Measurements from ENCODE around the gene MITF.

MITF gene

GRCh38 chr3:69838217-69838616 is 99.0 kb downstream of the MITF start:
- DNase-seq (ENCODE audit: low read depth in 2 of 2): no peak

GRCh38 chr3:69838696-69839515 is 99.6 kb downstream of the MITF start:
- DNase-seq (ENCODE audit: low read depth in 2 of 2): no peak

GRCh38 chr3:69842351-69842750 is 103.1 kb downstream of the MITF start:
- DNase-seq (ENCODE audit: low read depth in 2 of 2): no peak

DNA sequence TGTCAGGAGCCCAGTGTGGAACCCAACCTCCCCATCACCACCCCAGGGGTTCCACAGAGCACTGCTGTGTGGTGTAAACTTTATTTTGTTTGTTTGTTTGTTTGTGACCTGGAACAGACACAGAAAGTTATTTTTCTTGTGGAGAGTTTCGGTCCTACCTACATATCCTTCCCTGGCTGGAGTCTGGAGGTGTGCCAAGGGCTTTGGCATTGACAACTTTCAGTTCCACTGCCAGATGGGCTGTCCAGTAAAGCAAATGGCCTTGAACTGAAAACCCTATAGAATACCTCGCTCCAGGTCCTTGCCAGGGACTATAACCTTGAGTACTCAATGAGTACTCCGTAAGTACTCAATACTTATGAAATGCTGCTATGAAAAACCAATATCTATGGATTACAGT is 103.5 kb downstream of the MITF start:
- DNase-seq (ENCODE audit: low read depth in 2 of 2): no peak

DNA sequence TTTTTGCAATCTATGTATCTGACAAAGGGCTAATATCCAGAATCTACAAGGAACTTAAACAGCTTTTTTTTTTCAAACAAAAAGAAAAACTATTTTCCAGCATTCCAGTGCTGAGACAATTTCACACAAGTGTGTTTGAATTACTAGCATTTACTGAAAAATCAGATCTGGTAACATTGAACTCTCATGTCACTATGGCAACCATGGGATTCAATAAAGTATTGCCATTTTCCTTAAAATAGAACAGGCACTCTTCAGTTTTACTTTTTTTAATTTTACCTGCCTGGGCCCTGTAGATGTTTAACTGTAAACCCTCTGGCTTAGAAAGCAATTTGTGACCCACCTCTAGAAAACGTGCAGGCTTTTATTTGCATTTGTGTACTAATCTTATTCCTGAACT is 105.4 kb downstream of the MITF start:
- DNase-seq (ENCODE audit: low read depth in 2 of 2): no peak

DNA sequence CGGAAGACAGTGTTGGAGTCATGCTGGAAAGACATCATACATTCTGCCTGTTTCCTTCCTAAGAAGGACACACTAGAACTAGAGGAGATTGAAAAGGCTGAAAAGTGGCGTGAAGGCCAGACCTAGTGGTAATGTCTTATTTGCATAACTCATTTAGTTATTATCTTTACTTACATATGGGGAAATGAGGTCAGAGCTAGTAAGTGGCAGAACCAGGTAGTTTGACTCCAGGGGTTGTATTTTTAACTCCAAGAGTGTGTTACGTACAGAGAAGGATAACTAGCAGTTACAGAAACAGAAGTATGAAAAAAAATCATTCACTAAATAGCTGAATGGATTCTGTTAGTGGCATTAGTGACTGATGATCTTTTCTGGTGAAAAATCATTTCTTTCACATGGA is 108.0 kb downstream of the MITF start:
- DNase-seq (ENCODE audit: low read depth in 2 of 2): no peak

- no peak for DNase-seq (ENCODE audit: low read depth in 2 of 2)
These were observed 108.8 kb downstream of the MITF start for GRCh38 chr3:69848113-69848512.

DNA sequence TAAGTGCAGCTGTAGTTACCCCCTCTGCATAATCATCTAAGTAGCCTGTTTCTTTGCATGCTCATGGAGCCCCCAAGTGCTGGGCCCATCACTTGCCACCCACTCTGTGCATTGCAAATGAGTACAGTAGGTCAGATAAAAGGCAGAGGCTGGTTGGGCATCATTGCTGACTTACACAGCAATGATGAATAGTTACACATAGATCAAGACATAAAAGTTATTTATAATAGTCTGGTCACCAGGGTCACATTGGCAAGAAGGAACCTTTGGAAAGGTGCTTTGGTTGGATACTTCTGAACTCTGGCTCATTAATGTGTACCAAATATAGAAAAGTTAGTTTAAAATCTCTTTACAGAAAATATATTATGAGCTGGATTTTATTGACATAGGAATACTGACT is 111.6 kb downstream of the MITF start:
- DNase-seq (ENCODE audit: low read depth in 2 of 2): no peak

DNA sequence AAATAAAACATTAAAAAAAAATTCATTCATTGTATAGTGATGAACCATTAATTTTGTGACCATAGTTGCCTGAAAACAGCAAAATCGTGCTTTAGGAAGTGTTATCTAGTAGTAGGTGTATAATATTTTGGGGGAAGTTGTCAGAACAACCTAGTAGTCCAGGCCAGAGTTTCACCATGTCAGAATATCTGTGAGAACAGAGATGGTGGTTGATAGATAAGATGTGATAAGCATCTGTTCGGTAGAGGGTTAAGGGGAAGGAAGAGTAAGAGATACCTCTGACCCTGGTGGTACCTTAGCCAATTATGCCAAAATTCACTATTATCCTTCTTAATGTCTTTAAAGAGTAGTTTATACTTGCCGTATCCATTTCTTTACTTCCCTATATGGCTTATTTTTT is 113.8 kb downstream of the MITF start:
- DNase-seq (ENCODE audit: low read depth in 2 of 2): no peak

GRCh38 chr3:69855436-69856162 is 116.3 kb downstream of the MITF start:
- DNase-seq (ENCODE audit: low read depth in 2 of 2): no peak

DNA sequence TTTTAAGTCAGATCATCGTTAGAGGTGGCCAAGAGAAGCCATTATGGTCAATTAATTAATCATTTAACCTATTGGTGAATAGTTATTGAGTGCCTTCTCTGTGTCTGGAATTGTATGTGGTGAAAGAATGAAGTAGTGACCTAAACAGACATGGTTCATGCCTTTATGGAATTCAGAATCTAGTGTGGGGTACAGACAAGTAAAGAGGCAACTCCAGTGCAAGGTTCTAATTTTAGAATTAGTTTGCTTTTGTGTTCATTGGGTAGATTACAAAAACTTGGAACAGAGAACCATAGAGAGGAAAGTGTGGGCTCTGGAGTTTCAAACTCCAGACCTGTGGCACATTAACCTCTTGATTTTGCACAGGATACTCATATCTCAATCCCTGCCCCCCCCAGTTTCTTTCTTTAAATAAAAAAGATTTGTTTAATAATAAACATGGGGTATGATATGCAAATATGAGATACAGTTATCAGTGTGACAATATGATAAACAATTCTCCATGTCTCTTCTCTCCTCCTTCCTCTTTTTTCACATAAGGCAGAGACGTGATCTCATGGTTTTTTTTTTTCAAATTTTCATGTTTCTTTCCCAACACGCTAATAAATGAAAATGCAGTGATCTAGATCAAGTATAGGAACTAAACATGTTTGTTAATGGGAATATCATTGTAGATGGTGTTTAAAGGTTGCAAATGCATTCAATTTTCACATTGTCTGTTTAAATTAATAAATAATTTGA is 117.9 kb downstream of the MITF start:
- DNase-seq (ENCODE audit: low read depth in 2 of 2): no peak

GRCh38 chr3:69861556-69861955 is 122.3 kb downstream of the MITF start:
- no peak for DNase-seq (ENCODE audit: low read depth in 2 of 2)

DNA sequence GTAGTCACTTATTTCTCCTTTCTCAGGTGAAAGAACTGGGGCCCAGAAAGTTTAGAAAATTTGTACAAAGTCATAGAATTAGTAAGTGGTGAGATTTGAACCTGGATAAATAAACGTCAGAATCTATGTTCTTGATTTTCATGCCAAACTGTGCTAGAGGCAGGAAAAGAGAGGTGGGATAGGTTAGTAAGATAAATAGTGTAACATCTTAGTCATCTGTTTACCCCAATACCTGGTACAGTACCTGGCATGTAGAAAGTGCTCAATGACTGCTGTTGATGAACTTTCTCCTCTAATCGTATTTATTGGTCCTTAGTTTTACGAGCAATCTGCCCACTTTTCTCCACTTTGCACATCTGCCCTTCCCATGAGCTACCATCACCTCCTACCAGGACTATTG is 124.9 kb downstream of the MITF start:
- DNase-seq (ENCODE audit: low read depth in 2 of 2): no peak

DNA sequence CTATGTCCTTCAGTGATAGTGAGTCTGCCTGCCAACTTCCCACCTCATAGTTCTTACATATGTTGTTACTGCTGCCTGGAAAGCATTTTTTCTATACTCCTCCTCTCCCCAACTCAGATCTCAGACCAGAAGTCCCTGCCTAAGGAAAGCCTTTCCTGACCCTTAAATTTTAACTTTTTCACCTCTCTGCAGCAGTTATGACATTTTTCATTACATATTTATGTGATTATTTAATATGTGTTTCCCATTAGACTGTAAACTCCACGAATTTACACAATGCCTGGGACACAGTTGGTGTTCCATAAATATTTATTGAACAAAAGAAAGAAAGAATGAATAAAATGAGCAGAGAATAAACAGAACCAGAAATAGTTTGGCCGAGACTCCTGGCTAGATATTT is 125.5 kb downstream of the MITF start:
- DNase-seq (ENCODE audit: low read depth in 2 of 2): no peak

- no peak for DNase-seq (ENCODE audit: low read depth in 2 of 2)
These were observed 126.8 kb downstream of the MITF start for GRCh38 chr3:69865925-69866679.

GRCh38 chr3:69866988-69867720 is 127.9 kb downstream of the MITF start:
- DNase-seq (ENCODE audit: low read depth in 2 of 2): no peak

GRCh38 chr3:69867941-69868505 is 128.8 kb downstream of the MITF start:
- no peak for DNase-seq (ENCODE audit: low read depth in 2 of 2)

GRCh38 chr3:69868841-69869420 is 129.7 kb downstream of the MITF start:
- no peak for DNase-seq (ENCODE audit: low read depth in 2 of 2)

GRCh38 chr3:69869643-69870042 is 130.4 kb downstream of the MITF start:
- DNase-seq (ENCODE audit: low read depth in 2 of 2): no peak

DNA sequence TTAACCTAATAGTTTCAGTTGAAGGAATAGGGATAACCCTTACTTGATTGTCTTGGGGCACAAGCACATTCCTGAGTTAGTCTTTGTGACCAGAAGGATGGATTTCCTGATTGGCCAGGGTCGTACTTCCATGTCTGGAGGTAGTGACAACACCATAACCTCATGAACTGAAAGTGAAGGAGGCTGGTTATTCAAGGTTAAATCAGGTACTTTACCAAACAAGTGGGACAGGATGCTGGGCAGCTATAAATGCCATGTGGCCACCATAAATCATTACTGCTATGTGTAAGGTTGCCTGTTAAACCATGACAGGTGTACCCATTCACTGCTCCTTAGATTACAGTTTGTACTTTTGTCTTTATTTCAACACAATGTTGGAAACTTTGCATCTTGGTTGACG is 132.0 kb downstream of the MITF start:
- DNase-seq (ENCODE audit: low read depth in 2 of 2): no peak

- DNase-seq (ENCODE audit: low read depth in 2 of 2): no peak
These were observed 132.6 kb downstream of the MITF start for GRCh38 chr3:69871868-69872267.

All from stimulated activated CD8-positive, alpha-beta memory T cell treated with anti-CD3 and anti-CD28 coated beads, Interleukin-15, amount 100 ng/mL, for 48 hours (primary cell).